Upper lobe of left lung (tissue), 4 donors: ENCODE measurements around the gene CLCA2.

ENCODE experiments used
- EP300 ChIP-seq, 4 donors: sonication (generic); formaldehyde crosslinking; IDR thresholded peaks; one replicate each; pipeline ENCODE4 v1.5.1; 2017; ENCODE audit warnings: antibody characterized with exemption in 4 of 4, control low read depth in 2 of 4
- TF ChIP-seq, protein P1 (sequence below), 6 experiments: fragments of 450-650 bp in 4 of 6; fragments of 200-600 bp in 2 of 6; sonication (generic) in 2 of 6; IDR thresholded peaks; one replicate each; pipeline ENCODE4 v1.5.1; 2016 to 2019; ENCODE audit warnings: antibody characterized with exemption in 6 of 6

DNA sequence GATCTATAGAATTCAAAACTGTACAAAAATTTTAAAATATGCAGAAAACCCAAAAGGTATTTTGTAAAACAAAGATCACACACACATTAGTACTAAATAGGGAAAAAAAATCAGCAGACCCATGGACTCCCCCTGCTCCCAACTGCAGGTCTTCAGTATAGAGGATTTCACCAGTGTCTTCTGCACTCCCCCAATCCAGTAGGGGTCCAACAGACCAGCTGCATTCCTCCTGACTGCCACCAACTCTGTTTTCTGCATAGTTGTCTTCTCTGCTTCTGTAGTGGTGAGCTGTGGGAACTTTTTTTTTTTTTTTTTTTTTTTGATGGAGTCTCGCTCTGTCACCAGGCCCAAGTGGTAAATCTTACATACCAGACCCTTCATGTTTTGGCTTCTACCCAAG is 21.9 kb downstream of the CLCA2 start:
- TF ChIP-seq, protein P1, sequence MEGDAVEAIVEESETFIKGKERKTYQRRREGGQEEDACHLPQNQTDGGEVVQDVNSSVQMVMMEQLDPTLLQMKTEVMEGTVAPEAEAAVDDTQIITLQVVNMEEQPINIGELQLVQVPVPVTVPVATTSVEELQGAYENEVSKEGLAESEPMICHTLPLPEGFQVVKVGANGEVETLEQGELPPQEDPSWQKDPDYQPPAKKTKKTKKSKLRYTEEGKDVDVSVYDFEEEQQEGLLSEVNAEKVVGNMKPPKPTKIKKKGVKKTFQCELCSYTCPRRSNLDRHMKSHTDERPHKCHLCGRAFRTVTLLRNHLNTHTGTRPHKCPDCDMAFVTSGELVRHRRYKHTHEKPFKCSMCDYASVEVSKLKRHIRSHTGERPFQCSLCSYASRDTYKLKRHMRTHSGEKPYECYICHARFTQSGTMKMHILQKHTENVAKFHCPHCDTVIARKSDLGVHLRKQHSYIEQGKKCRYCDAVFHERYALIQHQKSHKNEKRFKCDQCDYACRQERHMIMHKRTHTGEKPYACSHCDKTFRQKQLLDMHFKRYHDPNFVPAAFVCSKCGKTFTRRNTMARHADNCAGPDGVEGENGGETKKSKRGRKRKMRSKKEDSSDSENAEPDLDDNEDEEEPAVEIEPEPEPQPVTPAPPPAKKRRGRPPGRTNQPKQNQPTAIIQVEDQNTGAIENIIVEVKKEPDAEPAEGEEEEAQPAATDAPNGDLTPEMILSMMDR (IDR thresholded peaks at IDR 0.05) = no peak
- TF ChIP-seq EP300 (IDR thresholded peaks at IDR 0.05) = no peak
